HepG2 (cell line): ENCODE results near the gene CAMK2A. TPM values are rescaled to one million over a fixed set of nuclear protein-coding genes. Genes with fewer than 3 reads are reported as not detected.

ENCODE experiments used
- ATAC-seq: fragments of 200-7000 bp; cut with Tn5 transposase; 3 replicates; pipeline ENCODE4 v1.9.1; 2020; ENCODE audit warnings: mild to moderate bottlenecking, moderate library complexity
- BruUV-seq: library from RNA; stranded (reverse); fragments of 400-500 nt; replicated peaks from 2 replicates; lab custom pipeline; 2021; lab: Mats Ljungman, UMichigan
- CTCF ChIA-PET: fragments of 300-600 bp; formaldehyde crosslinking; extraction: SDS; loops from one replicate; lab custom pipeline; 2021; ENCODE audit warnings: low total read pairs, inconsistent platforms, low intra/inter-chr PET ratio; lab: Yijun Ruan, JAX
- POLR2A ChIA-PET: fragments of 350-600 bp; sonication (Branson Sonifier 250); formaldehyde crosslinking; loops from one replicate; lab custom pipeline; 2020; ENCODE audit warnings: antibody characterized with exemption, inconsistent platforms; lab: Yijun Ruan, JAX
- DNase-seq: peaks from one replicate; pipeline ENCODE4 v3.0.0-alpha.2; 2015; ENCODE audit warnings: low spot score
- FAIRE-seq: peaks from 3 replicates; lab custom pipeline; 2011; peaks lifted over from hg19 to GRCh38; lab: Jason Lieb, UNC
- H2AFZ ChIP-seq: one replicate; pipeline ENCODE4 v1.6.1; 2011; ENCODE audit warnings: low read length, inconsistent platforms
- H3K27ac ChIP-seq: fragments of 300-600 bp; 3 replicates; pipeline ENCODE4 v1.8.0; 2011; ENCODE audit warnings: mixed run types, mild to moderate bottlenecking, mixed read lengths, low read length, inconsistent platforms; ENCODE audit not compliant: insufficient read depth; ENCODE audit errors: extremely low read length
- H3K27me3 ChIP-seq, 2 experiments: fragments of 200-600 bp in 1 of 2; 2 replicates in 1 of 2; 3 replicates in 1 of 2; pipeline versions ENCODE4 v1.6.0 to v1.8.0; 2011; ENCODE audit warnings: low read length in 2 of 2, mild to moderate bottlenecking in 2 of 2, moderate library complexity in 2 of 2, inconsistent platforms in 1 of 2; ENCODE audit not compliant: insufficient read depth in 2 of 2, control insufficient read depth in 1 of 2
- H3K36me3 ChIP-seq, 2 experiments: fragments of 200-600 bp in 1 of 2; replicated peaks in 1 of 2; 2 replicates in 1 of 2; 3 replicates in 1 of 2; pipeline versions ENCODE4 v1.5.1 to v1.8.0; 2011; ENCODE audit warnings: low read length in 2 of 2, inconsistent platforms in 1 of 2; ENCODE audit not compliant: insufficient read depth in 2 of 2, control insufficient read depth in 1 of 2
- H3K4me1 ChIP-seq: 2 replicates; pipeline ENCODE4 v1.5.1; 2012; ENCODE audit warnings: low read length, inconsistent platforms; ENCODE audit not compliant: insufficient read depth
- H3K4me2 ChIP-seq: 2 replicates; pipeline ENCODE4 v1.6.0; 2011; ENCODE audit warnings: low read depth, low read length, inconsistent platforms
- H3K4me3 ChIP-seq, 3 experiments: fragments of 200-600 bp in 1 of 3; sonication (generic), shearing (Covaris generic) in 1 of 3; replicated peaks in 1 of 3; 2 replicates each; pipeline ENCODE4 v1.5.1; 2011 to 2016; ENCODE audit warnings: low read length in 3 of 3, inconsistent platforms in 2 of 3, low read depth in 2 of 3, mild to moderate bottlenecking in 2 of 3, control low read depth in 1 of 3, mixed read lengths in 1 of 3; ENCODE audit not compliant: insufficient read depth in 1 of 3
- H3K79me2 ChIP-seq: one replicate; pipeline ENCODE4 v1.6.1; 2011; ENCODE audit warnings: low read length, inconsistent platforms; ENCODE audit not compliant: insufficient read depth
- H3K9ac ChIP-seq: 2 replicates; pipeline ENCODE4 v1.6.0; 2011; ENCODE audit warnings: mild to moderate bottlenecking, low read depth, low read length, inconsistent platforms; ENCODE audit not compliant: insufficient read depth
- H3K9me3 ChIP-seq: 2 replicates; pipeline ENCODE4 v1.5.1; 2012; ENCODE audit warnings: mild to moderate bottlenecking, low read length
- H4K20me1 ChIP-seq: 2 replicates; pipeline ENCODE4 v1.6.0; 2011; ENCODE audit warnings: inconsistent platforms, mild to moderate bottlenecking, low read length, moderate library complexity; ENCODE audit not compliant: insufficient read depth
- ATAD3A ChIP-seq: sonication (generic); formaldehyde crosslinking; IDR thresholded peaks from 2 replicates; pipeline ENCODE4 v1.4.0; 2020; ENCODE audit warnings: missing genetic modification reagents
- CBX2 ChIP-seq, 2 experiments: fragments of 200-600 bp in 1 of 2; sonication (generic); formaldehyde crosslinking in 1 of 2; IDR thresholded peaks; 2 replicates each; pipeline versions ENCODE4 v1.7.0 to v1.8.1; 2018 to 2022; ENCODE audit warnings: low read depth in 2 of 2, low read length in 1 of 2, mild to moderate bottlenecking in 1 of 2, missing genetic modification reagents in 1 of 2
- CCDC6 ChIP-seq: sonication (generic); formaldehyde crosslinking; IDR thresholded peaks from 2 replicates; pipeline ENCODE4 v1.8.1; 2022; ENCODE audit warnings: mild to moderate bottlenecking, missing genetic modification reagents, moderate library complexity
- MED13 ChIP-seq: sonication (generic); formaldehyde crosslinking; IDR thresholded peaks from 2 replicates; pipeline ENCODE4 v1.5.0; 2020; ENCODE audit warnings: missing genetic modification reagents
- PPARG ChIP-seq: conservative IDR thresholded peaks from 2 replicates; pipeline ENCODE4 v1.6.1; 2016; ENCODE audit warnings: missing biosample characterization, missing genetic modification reagents
- RFX1 ChIP-seq: fragments of 450-650 bp; IDR thresholded peaks from 2 replicates; pipeline ENCODE4 v1.6.1; 2017
- SIN3A ChIP-seq: IDR thresholded peaks from 2 replicates; pipeline ENCODE4 v1.6.1; 2011; ENCODE audit warnings: low read depth, mild to moderate bottlenecking, control low read depth, low read length, borderline replicate concordance
- SMAD9 ChIP-seq: sonication (generic); formaldehyde crosslinking; IDR thresholded peaks from 2 replicates; pipeline ENCODE4 v1.5.1; 2020; ENCODE audit warnings: mild to moderate bottlenecking, missing genetic modification reagents
- SOX6 ChIP-seq, 2 experiments: fragments of 450-650 bp in 1 of 2; sonication (generic) in 1 of 2; formaldehyde crosslinking in 1 of 2; IDR thresholded peaks; 2 replicates each; pipeline versions ENCODE4 v1.4.0 to v1.6.1; 2017 to 2020; ENCODE audit warnings: antibody characterized with exemption in 1 of 2, mild to moderate bottlenecking in 1 of 2, missing genetic modification reagents in 1 of 2
- SUZ12 ChIP-seq: fragments of 150-350 bp; IDR thresholded peaks from 2 replicates; pipeline ENCODE4 v1.6.1; 2014; ENCODE audit warnings: low read depth, low read length
- YEATS4 ChIP-seq: sonication (generic); formaldehyde crosslinking; IDR thresholded peaks from 2 replicates; pipeline ENCODE4 v1.4.0; 2020; ENCODE audit warnings: missing genetic modification reagents, borderline replicate concordance
- ZNF496 ChIP-seq: sonication (generic); formaldehyde crosslinking; IDR thresholded peaks from 2 replicates; pipeline ENCODE4 v1.8.1; 2023; ENCODE audit warnings: mild to moderate bottlenecking, moderate library complexity, missing genetic modification reagents; ENCODE audit not compliant: insufficient replicate concordance
- ZNF546 ChIP-seq: sonication (generic); formaldehyde crosslinking; conservative IDR thresholded peaks from 2 replicates; pipeline ENCODE4 v1.8.1; 2023; ENCODE audit warnings: mild to moderate bottlenecking, missing genetic modification reagents
- WGBS: methylation state at CpG from one replicate; pipeline ENCODE4 v1.1.6; 2017; ENCODE audit warnings: low lambda C conversion rate; 5-methylcytosine and 5-hydroxymethylcytosine counted together
- in situ Hi-C: cut with HindIII; loops from 2 replicates; pipeline ENCODE4 v1.10.0; 2017; ENCODE audit warnings: low pct_unique_long_range_greater_than_20kb; ENCODE audit not compliant: extremely low pct_ligation_motif_present
- intact Hi-C: fragments of 100-400 bp; cut with micrococcal nuclease; formaldehyde crosslinking; loops from one replicate; pipeline ENCODE4 v1.10.0; 2022; ENCODE audit not compliant: unreplicated experiment
- polyA plus RNA-seq, 8 experiments: library from polyadenylated mRNA; depleted of rRNA in 3 of 8; stranded (reverse) in 7 of 8; unstranded in 1 of 8; fragments of >200 nt; fragmentation: Illumina TruSeq in 4 of 8; extraction: Trizol in 4 of 8; gene quantifications; 2 replicates each; pipeline versions ENCODE4 v1.2.1 to v1.2.3, GENCODE V29; 2011 to 2016; ENCODE audit warnings: low read depth in 4 of 8, missing spikeins in 1 of 8, mixed read lengths in 1 of 8; ENCODE audit not compliant: insufficient read depth in 1 of 8
- total RNA-seq, 5 experiments: library from RNA; depleted of rRNA; stranded (reverse); fragments of >200 nt; fragmentation: Illumina TruSeq; extraction: Trizol; gene quantifications; 2 replicates each; pipeline ENCODE4 v1.2.3, GENCODE V29; 2016; ENCODE audit warnings: low read depth in 1 of 5
- TF ChIP-seq, protein P1 (sequence below): sonication (generic); formaldehyde crosslinking; IDR thresholded peaks from 2 replicates; pipeline ENCODE4 v1.4.0; 2020; ENCODE audit warnings: missing genetic modification reagents, borderline replicate concordance

Gene CAMK2A
- total and polyA plus RNA-seq, 2 of the 13 experiments (the other 11 are each of a cell fraction or from before 2014, with no cell fraction given), result 0.11 TPM; not detected in 1

DNA sequence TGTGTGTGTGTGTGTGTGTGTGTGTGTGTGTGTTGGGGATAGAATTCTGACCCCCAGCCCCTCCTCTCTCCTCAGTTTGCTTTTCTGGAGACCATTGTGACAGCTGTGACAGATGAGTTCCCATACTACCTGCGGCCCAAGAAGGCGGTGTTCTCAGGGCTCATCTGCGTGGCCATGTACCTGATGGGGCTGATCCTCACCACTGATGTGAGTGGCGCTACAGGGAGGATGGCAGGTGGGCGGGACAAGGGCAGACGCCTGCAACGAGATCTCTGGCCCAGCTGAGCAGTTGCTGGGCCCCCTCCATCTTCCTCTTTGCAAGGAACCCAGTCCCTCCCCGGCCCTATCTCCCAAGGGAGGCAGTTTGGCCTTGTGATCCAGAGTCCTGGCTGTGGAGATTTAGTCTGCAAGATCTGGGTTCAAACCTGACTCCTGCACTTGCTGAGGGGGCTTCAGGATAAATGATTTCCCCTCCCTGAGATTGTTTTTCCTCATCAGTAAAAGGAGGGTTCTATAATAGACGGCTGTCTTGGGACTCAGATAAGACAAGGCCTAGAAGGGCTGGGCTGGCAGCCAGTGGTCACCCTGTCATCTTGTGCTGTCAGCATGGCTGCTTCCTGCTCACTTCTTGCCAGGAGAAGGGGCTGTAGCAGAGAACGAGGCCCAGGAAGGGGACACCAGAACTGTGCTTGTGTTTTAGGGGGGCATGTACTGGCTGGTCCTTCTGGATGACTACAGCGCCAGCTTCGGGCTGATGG, 85.6 kb downstream of the CAMK2A start:
- H3K27ac ChIP-seq, result no peak overlapping the region
- no peaks in the 10 kb centered on the region for H4K20me1 ChIP-seq
- no peaks in the 10 kb centered on the region for H3K9me3 ChIP-seq
- no peak for DNase-seq
- no TSS peak for BruUV-seq
- peaks cover 4 to 61% of the 10 kb centered on the region in 2 experiments; a peak in 3 of 5 replicates for H3K27me3 ChIP-seq
- no peaks in the 10 kb centered on the region for H3K79me2 ChIP-seq
- CTCF ChIA-PET, result no interaction called here
- H2AFZ ChIP-seq, result no peak overlapping the region
- H3K4me3 ChIP-seq, result no peak overlapping the region
- intact Hi-C loops, result no loop called here
- no peak for ATAC-seq
- no peak for TF ChIP-seq CCDC6
- in situ Hi-C loops, result no loop called here
- no peaks in the 10 kb centered on the region for H3K4me1 ChIP-seq
- H3K4me2 ChIP-seq, result no peak overlapping the region
- WGBS, result 30% methylated on average over 5 of the region's 12 CpGs
- POLR2A ChIA-PET, result no interaction called here
- H3K36me3 ChIP-seq, result no peaks in the 10 kb centered on the region
- no peak for FAIRE-seq
- H3K9ac ChIP-seq, result no peak overlapping the region

DNA sequence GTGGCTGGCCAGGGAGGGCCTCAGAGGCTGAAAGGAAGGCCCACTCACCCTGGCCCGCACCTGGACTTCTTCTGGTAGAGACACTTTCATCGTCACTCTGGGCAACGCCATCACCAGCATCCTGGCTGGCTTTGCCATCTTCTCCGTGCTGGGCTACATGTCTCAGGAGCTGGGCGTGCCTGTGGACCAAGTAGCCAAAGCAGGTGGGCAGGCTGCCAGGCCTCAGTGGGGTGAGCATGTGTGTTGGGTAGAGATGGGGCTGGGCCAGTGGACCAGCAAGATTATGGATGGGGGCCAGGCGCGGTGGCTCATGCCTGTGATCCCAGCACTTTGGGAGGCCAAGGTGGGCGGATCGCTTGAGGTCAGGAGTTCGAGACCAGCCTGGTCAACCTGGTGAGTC, 87.1 kb downstream of the CAMK2A start:
- ATAC-seq (no peak), DNase-seq (no peak)
- intact Hi-C loops, result no loop called here
- 18% methylated on average over 8 of the region's 10 CpGs for WGBS
- no peaks in the 10 kb centered on the region for H3K36me3 ChIP-seq
- H2AFZ ChIP-seq, result no peak overlapping the region
- H3K79me2 ChIP-seq, result no peaks in the 10 kb centered on the region
- no peaks in the 10 kb centered on the region for H4K20me1 ChIP-seq
- POLR2A ChIA-PET, result no interaction called here
- no peak for TF ChIP-seq ZNF546
- TF ChIP-seq MED13 (CRISPR knock-in tag), result no peak
- TF ChIP-seq, protein P1, sequence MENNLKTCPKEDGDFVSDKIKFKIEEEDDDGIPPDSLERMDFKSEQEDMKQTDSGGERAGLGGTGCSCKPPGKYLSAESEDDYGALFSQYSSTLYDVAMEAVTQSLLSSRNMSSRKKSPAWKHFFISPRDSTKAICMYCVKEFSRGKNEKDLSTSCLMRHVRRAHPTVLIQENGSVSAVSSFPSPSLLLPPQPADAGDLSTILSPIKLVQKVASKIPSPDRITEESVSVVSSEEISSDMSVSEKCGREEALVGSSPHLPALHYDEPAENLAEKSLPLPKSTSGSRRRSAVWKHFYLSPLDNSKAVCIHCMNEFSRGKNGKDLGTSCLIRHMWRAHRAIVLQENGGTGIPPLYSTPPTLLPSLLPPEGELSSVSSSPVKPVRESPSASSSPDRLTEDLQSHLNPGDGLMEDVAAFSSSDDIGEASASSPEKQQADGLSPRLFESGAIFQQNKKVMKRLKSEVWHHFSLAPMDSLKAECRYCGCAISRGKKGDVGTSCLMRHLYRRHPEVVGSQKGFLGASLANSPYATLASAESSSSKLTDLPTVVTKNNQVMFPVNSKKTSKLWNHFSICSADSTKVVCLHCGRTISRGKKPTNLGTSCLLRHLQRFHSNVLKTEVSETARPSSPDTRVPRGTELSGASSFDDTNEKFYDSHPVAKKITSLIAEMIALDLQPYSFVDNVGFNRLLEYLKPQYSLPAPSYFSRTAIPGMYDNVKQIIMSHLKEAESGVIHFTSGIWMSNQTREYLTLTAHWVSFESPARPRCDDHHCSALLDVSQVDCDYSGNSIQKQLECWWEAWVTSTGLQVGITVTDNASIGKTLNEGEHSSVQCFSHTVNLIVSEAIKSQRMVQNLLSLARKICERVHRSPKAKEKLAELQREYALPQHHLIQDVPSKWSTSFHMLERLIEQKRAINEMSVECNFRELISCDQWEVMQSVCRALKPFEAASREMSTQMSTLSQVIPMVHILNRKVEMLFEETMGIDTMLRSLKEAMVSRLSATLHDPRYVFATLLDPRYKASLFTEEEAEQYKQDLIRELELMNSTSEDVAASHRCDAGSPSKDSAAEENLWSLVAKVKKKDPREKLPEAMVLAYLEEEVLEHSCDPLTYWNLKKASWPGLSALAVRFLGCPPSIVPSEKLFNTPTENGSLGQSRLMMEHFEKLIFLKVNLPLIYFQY (CRISPR knock-in tag), result no peak
- TF ChIP-seq SOX6 (IDR thresholded peaks at IDR 0.05), result no peak
- no peak for TF ChIP-seq SOX6 (CRISPR knock-in tag; IDR thresholded peaks at IDR 0.05)
- TF ChIP-seq YEATS4, result no peak
- TF ChIP-seq ZNF496 (CRISPR knock-in tag), result no peak
- TF ChIP-seq ATAD3A (CRISPR knock-in tag), result no peak
- no peak for TF ChIP-seq SUZ12
- no peak for TF ChIP-seq CBX2 (IDR thresholded peaks at IDR 0.05; ENCODE audit: low read depth, low read length)
- no peak for TF ChIP-seq CBX2 (CRISPR knock-in tag; IDR thresholded peaks at IDR 0.05; ENCODE audit: low read depth)
- TF ChIP-seq SIN3A, result no peak
- TF ChIP-seq PPARG (CRISPR knock-in tag), result no peak
- no peak for TF ChIP-seq SMAD9 (CRISPR knock-in tag)
- TF ChIP-seq RFX1, result no peak
- TF ChIP-seq, all 625 proteins: peak for 0
- no peak overlapping the region for H3K9ac ChIP-seq
- CTCF ChIA-PET, result no interaction called here
- no peak for FAIRE-seq
- no peaks in the 10 kb centered on the region for H3K4me1 ChIP-seq
- in situ Hi-C loops, result no loop called here
- no peak overlapping the region for H3K4me2 ChIP-seq
- no TSS peak for BruUV-seq
- H3K9me3 ChIP-seq, result no peaks in the 10 kb centered on the region
- H3K27ac ChIP-seq, result no peak overlapping the region
- peaks cover 4 to 48% of the 10 kb centered on the region in 2 experiments; a peak in 3 of 5 replicates for H3K27me3 ChIP-seq
- H3K4me3 ChIP-seq, result no peak overlapping the region
